HEK293 (cell line): ENCODE results near the gene FOXP1.

Experiments used
- ZNF133 ChIP-seq: fragments of 450-650 bp; formaldehyde crosslinking; IDR thresholded peaks from 2 replicates; pipeline ENCODE4 v1.5.1; 2016; ENCODE audit warnings: missing biosample characterization, missing genetic modification characterization
- ZNF184 ChIP-seq: fragments of 450-650 bp; IDR thresholded peaks from 2 replicates; pipeline ENCODE4 v1.5.1; 2018; ENCODE audit warnings: missing biosample characterization, mild to moderate bottlenecking, missing genetic modification characterization
- ZNF544 ChIP-seq: fragments of 450-650 bp; formaldehyde crosslinking; IDR thresholded peaks from 2 replicates; pipeline ENCODE4 v1.5.0; 2017; ENCODE audit warnings: missing biosample characterization, missing genetic modification characterization
- ZNF571 ChIP-seq: fragments of 450-650 bp; formaldehyde crosslinking; IDR thresholded peaks from 2 replicates; pipeline ENCODE4 v1.5.0; 2017; ENCODE audit warnings: missing biosample characterization, missing genetic modification characterization
- ZNF626 ChIP-seq: fragments of 450-650 bp; sonication (Bioruptor Pico); formaldehyde crosslinking; IDR thresholded peaks from 2 replicates; pipeline ENCODE4 v1.5.1; 2018; ENCODE audit warnings: missing biosample characterization, missing genetic modification characterization, inconsistent platforms
- TF ChIP-seq, protein P1 (sequence below): fragments of 450-650 bp; formaldehyde crosslinking; IDR thresholded peaks from 2 replicates; pipeline ENCODE4 v1.5.1; 2016; ENCODE audit warnings: missing biosample characterization, missing genetic modification characterization
- TF ChIP-seq, protein P2 (sequence below): fragments of 450-650 bp; formaldehyde crosslinking; IDR thresholded peaks from 2 replicates; pipeline ENCODE4; 2016; ENCODE audit warnings: missing biosample characterization, missing genetic modification characterization
- TF ChIP-seq, protein P3 (sequence below): fragments of 450-650 bp; formaldehyde crosslinking; IDR thresholded peaks from 2 replicates; pipeline ENCODE4 v1.5.1; 2016; ENCODE audit warnings: missing biosample characterization, missing genetic modification characterization, low read depth
- TF ChIP-seq, protein P4 (sequence below): fragments of 450-650 bp; formaldehyde crosslinking; IDR thresholded peaks from 2 replicates; pipeline ENCODE4 v1.5.1; 2016; ENCODE audit warnings: missing biosample characterization, missing genetic modification characterization

DNA sequence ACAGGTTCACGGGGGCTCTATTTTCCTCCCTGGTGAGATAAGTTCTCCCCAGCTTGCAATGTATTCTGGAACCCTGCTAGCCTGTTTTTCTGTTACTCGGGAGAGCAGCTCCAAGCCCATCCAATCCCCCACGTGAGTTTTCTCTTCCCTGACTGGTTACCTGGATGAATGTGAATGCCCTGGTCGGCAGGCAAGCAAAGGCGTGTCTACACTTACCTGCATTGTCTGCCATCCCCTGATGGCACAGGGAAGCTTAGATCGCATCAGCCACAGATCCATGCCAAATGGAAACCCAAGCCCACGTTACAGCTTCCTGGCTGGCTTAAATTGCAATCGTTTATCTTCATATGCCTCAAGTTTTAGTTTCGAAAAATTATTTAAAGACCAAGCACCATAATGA, 149.9 kb downstream of the FOXP1 start:
- TF ChIP-seq ZNF571 (tag by site-specific recombination) = no peak
- TF ChIP-seq, protein P1, sequence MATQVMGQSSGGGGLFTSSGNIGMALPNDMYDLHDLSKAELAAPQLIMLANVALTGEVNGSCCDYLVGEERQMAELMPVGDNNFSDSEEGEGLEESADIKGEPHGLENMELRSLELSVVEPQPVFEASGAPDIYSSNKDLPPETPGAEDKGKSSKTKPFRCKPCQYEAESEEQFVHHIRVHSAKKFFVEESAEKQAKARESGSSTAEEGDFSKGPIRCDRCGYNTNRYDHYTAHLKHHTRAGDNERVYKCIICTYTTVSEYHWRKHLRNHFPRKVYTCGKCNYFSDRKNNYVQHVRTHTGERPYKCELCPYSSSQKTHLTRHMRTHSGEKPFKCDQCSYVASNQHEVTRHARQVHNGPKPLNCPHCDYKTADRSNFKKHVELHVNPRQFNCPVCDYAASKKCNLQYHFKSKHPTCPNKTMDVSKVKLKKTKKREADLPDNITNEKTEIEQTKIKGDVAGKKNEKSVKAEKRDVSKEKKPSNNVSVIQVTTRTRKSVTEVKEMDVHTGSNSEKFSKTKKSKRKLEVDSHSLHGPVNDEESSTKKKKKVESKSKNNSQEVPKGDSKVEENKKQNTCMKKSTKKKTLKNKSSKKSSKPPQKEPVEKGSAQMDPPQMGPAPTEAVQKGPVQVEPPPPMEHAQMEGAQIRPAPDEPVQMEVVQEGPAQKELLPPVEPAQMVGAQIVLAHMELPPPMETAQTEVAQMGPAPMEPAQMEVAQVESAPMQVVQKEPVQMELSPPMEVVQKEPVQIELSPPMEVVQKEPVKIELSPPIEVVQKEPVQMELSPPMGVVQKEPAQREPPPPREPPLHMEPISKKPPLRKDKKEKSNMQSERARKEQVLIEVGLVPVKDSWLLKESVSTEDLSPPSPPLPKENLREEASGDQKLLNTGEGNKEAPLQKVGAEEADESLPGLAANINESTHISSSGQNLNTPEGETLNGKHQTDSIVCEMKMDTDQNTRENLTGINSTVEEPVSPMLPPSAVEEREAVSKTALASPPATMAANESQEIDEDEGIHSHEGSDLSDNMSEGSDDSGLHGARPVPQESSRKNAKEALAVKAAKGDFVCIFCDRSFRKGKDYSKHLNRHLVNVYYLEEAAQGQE (tag by site-specific recombination) = no peak
- TF ChIP-seq, protein P2, sequence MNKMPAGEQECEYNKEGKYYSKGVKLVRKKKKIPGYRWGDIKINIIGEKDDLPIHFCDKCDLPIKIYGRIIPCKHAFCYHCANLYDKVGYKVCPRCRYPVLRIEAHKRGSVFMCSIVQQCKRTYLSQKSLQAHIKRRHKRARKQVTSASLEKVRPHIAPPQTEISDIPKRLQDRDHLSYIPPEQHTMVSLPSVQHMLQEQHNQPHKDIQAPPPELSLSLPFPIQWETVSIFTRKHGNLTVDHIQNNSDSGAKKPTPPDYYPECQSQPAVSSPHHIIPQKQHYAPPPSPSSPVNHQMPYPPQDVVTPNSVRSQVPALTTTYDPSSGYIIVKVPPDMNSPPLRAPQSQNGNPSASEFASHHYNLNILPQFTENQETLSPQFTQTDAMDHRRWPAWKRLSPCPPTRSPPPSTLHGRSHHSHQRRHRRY = no peak
- TF ChIP-seq ZNF626 (tag by site-specific recombination) = no peak
- TF ChIP-seq, protein P3, sequence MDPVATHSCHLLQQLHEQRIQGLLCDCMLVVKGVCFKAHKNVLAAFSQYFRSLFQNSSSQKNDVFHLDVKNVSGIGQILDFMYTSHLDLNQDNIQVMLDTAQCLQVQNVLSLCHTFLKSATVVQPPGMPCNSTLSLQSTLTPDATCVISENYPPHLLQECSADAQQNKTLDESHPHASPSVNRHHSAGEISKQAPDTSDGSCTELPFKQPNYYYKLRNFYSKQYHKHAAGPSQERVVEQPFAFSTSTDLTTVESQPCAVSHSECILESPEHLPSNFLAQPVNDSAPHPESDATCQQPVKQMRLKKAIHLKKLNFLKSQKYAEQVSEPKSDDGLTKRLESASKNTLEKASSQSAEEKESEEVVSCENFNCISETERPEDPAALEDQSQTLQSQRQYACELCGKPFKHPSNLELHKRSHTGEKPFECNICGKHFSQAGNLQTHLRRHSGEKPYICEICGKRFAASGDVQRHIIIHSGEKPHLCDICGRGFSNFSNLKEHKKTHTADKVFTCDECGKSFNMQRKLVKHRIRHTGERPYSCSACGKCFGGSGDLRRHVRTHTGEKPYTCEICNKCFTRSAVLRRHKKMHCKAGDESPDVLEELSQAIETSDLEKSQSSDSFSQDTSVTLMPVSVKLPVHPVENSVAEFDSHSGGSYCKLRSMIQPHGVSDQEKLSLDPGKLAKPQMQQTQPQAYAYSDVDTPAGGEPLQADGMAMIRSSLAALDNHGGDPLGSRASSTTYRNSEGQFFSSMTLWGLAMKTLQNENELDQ (tag by site-specific recombination) = no peak
- TF ChIP-seq, protein P4, sequence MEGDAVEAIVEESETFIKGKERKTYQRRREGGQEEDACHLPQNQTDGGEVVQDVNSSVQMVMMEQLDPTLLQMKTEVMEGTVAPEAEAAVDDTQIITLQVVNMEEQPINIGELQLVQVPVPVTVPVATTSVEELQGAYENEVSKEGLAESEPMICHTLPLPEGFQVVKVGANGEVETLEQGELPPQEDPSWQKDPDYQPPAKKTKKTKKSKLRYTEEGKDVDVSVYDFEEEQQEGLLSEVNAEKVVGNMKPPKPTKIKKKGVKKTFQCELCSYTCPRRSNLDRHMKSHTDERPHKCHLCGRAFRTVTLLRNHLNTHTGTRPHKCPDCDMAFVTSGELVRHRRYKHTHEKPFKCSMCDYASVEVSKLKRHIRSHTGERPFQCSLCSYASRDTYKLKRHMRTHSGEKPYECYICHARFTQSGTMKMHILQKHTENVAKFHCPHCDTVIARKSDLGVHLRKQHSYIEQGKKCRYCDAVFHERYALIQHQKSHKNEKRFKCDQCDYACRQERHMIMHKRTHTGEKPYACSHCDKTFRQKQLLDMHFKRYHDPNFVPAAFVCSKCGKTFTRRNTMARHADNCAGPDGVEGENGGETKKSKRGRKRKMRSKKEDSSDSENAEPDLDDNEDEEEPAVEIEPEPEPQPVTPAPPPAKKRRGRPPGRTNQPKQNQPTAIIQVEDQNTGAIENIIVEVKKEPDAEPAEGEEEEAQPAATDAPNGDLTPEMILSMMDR (tag by site-specific recombination) = no peak
- TF ChIP-seq ZNF184 = no peak
- TF ChIP-seq ZNF544 (tag by site-specific recombination) = no peak
- TF ChIP-seq ZNF133 (tag by site-specific recombination) = no peak
